Cardiac fibroblast (primary cell): Measurements from ENCODE around the gene HID1.

Experiments used
- DNase-seq, 2 donors: peaks; one replicate each; pipeline versions ENCODE4 v3.0.0 to v3.0.0-alpha.2; 2010; ENCODE audit warnings: low read depth in 2 of 2
- H3K4me3 ChIP-seq, 2 donors: replicated peaks in 1 of 2; 1 replicate in 1 of 2; 2 replicates in 1 of 2; pipeline ENCODE4 v1.5.1; 2011; ENCODE audit warnings: low read depth in 2 of 2, low read length in 2 of 2, mild to moderate bottlenecking in 2 of 2, moderate library complexity in 1 of 2
- TF ChIP-seq, protein P1 (sequence below): IDR thresholded peaks from one replicate; pipeline ENCODE4 v1.5.1; 2011; ENCODE audit warnings: low read depth, mild to moderate bottlenecking, low read length, inconsistent platforms

HID1 gene

DNA sequence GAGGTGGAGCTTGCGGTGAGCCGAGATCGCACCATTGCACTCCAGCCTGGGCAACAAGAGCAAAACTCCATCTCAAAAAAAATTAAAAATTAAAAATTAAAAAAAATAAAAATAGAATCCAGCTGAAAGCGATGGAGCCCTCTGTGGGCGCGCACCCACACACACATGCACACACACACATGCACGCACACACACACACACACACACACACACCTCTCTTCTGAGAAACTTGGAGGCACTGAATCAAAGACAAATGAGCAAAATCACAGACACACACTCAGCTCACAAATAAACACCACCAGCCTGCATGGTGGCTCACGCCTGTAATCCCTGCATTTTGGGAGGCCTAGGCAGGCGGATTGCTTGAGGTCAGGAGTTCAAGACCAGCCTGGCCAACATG, 69.5 kb downstream of the HID1 start:
- TF ChIP-seq, protein P1, sequence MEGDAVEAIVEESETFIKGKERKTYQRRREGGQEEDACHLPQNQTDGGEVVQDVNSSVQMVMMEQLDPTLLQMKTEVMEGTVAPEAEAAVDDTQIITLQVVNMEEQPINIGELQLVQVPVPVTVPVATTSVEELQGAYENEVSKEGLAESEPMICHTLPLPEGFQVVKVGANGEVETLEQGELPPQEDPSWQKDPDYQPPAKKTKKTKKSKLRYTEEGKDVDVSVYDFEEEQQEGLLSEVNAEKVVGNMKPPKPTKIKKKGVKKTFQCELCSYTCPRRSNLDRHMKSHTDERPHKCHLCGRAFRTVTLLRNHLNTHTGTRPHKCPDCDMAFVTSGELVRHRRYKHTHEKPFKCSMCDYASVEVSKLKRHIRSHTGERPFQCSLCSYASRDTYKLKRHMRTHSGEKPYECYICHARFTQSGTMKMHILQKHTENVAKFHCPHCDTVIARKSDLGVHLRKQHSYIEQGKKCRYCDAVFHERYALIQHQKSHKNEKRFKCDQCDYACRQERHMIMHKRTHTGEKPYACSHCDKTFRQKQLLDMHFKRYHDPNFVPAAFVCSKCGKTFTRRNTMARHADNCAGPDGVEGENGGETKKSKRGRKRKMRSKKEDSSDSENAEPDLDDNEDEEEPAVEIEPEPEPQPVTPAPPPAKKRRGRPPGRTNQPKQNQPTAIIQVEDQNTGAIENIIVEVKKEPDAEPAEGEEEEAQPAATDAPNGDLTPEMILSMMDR: no peak
- no peak overlapping the region for H3K4me3 ChIP-seq
- DNase-seq: no peak

DNA sequence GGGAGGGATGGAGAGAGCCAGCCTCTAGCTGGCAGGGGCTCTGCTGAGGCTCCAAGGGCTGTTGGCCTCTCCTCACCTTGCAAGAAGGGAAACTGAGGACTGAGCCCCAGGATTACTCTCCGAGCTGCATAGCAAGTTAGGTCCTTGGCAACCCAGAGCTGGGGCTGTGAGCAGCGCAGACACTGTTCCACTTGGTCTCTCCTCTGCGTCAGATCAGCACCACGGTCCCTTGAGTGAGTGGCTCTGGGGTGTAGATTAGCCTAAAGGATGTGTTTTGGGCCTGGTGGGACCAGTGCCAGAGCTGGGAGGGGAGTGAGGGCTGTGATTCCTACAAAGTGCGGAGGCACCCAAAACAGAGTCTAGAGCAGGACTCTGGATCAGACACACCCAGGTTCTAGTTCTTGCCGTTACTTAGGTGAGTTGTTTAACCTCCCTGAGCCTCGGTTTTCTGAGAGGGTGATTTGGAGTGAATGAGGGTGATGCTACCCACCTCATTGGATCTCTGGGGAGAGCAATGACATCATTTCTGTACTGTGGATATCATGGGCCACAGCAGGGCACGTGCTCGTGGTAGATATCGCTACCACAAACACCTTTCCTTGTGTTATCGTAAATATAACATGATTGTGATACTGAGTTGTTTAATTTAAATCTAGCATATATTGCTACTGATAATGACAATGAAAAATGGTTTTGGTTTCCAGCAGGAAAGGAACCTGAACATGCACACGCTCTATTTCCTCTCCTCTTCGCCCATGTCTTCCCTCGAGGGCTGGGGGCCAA, 71.0 kb downstream of the HID1 start:
- TF ChIP-seq, protein P1: no peak
- H3K4me3 ChIP-seq: no peak overlapping the region
- no peak for DNase-seq
